ENCODE measurements around the gene ASF1A. TPM values are rescaled to one million over a fixed set of nuclear protein-coding genes. Genes with fewer than 3 reads are reported as not detected.

Gene ASF1A
- total RNA-seq, 6 experiments from 2014 or later: 5.8 to 15.3 (median 8.3) TPM

DNA sequence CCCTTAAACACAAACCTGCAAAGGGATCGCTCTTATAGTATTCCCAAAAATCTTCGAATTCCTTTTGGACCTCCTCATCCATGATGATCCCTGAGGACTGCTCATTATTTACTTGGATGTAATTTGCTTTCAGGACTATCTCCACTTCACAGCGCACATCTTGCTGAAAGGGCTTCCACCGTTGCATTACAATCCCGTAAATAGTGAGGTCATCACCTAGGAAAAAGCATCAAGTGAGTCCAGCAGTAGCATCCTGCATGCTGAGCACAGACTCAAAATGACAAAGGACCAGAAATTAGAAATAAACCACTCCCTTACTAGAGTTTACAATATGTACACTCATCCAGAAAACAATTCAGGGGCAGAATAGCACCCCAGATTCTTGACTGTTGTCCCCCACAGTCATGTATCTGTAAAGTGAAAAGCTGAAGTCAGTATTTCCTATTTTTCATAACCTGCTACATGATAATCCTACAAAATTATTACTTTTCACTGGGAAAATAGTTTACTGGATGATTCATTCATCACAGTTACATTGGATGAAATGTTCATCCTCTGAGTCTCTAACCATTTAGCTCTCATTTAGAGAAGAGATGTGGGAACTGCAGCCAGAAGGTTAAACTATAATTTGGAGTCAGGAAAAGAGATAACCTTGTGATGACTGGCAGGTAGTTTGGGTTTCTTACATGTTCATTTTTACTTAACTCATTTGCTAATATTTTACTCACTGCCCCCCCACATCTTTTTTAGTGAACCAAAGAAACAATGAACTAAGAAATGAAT is 23.8 kb downstream of the ASF1A start:
- TF ChIP-seq POLR2A (IDR thresholded peaks at IDR 0.05): no peak
- TF ChIP-seq, protein P1, sequence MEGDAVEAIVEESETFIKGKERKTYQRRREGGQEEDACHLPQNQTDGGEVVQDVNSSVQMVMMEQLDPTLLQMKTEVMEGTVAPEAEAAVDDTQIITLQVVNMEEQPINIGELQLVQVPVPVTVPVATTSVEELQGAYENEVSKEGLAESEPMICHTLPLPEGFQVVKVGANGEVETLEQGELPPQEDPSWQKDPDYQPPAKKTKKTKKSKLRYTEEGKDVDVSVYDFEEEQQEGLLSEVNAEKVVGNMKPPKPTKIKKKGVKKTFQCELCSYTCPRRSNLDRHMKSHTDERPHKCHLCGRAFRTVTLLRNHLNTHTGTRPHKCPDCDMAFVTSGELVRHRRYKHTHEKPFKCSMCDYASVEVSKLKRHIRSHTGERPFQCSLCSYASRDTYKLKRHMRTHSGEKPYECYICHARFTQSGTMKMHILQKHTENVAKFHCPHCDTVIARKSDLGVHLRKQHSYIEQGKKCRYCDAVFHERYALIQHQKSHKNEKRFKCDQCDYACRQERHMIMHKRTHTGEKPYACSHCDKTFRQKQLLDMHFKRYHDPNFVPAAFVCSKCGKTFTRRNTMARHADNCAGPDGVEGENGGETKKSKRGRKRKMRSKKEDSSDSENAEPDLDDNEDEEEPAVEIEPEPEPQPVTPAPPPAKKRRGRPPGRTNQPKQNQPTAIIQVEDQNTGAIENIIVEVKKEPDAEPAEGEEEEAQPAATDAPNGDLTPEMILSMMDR (IDR thresholded peaks at IDR 0.05): no peak
- 91% methylated on average over 5 of the region's 5 CpGs for WGBS (ENCODE audit: insufficient coverage, low coverage, low lambda C conversion rate, missing lambda C conversion rate)
- intact Hi-C loops (cut with DNase I): no loop called here
- no peaks in the 10 kb centered on the region for H3K4me1 ChIP-seq
- ATAC-seq (no peak), DNase-seq (no peak)
- no peak overlapping the region for H3K27ac ChIP-seq
- no peaks in the 10 kb centered on the region for H3K9me3 ChIP-seq
- no peaks in the 10 kb centered on the region for H3K27me3 ChIP-seq
- H3K36me3 ChIP-seq: peaks cover 0 to 32% (median 8%) of the 10 kb centered on the region in 4 donors
- H3K4me3 ChIP-seq: no peak overlapping the region

DNA sequence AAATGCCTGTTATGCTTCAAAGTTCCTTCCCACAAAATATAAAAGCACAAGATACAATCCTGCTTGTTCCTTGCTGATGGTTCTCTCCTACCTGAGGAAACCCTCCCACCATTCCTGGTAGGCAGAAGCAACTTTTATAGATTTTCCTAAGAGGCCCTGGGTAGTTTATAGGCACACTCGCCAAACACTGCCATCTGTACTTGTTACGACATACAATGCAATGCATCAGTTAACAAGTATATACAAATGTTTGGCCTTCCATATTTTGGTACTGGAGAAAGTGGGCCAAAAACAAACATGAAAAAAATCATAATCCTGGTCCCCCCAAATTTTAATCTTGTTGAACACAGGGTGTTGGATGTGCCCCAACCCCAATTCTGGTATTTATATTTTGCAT is 24.4 kb downstream of the ASF1A start:
- no peak for DNase-seq
- TF ChIP-seq, protein P1 (IDR thresholded peaks at IDR 0.05): no peak
- no peak for TF ChIP-seq POLR2A (IDR thresholded peaks at IDR 0.05)

DNA sequence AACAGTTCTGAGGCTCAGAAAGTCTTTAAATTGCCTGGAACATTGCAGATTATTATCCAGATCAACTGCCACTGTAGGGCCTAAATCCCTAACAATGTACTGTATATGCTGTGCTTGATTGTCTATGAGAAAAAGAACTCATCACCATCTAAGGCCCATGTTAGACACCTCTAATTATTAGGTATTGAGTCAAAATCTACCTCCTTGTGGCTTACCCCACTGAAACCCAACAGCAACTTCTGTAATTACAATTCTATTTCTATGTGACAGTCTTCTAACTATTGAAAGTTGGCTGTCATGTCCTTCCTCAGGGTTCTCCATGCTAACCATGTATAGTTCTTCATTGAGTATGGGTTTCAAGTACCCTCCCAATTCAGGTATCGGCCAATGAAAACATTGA is 27.1 kb downstream of the ASF1A start:
- Histone ChIP-seq H3K4me1 (no peaks in the 10 kb centered on the region), H3K27me3 (no peaks in the 10 kb centered on the region), H3K36me3 (peaks cover 0 to 32% (median 7%) of the 10 kb centered on the region in 4 donors), H3K9me3 (no peaks in the 10 kb centered on the region), H3K27ac (no peak overlapping the region), H3K4me3 (no peak overlapping the region)
- ATAC-seq (no peak), DNase-seq (no peak)
- intact Hi-C loops (cut with DNase I): no loop called here
- TF ChIP-seq, protein P1 (IDR thresholded peaks at IDR 0.05): no peak
- TF ChIP-seq POLR2A (IDR thresholded peaks at IDR 0.05): no peak
- 83% methylated on average over 1 of the region's 1 CpG for WGBS (ENCODE audit: insufficient coverage, low coverage, low lambda C conversion rate, missing lambda C conversion rate)

More for the DNA sequence above, 24.4 kb downstream of the ASF1A start:
- Histone ChIP-seq H3K36me3 (peaks cover 0 to 29% (median 7%) of the 10 kb centered on the region in 4 donors), H3K27ac (no peak overlapping the region), H3K9me3 (no peaks in the 10 kb centered on the region), H3K27me3 (no peaks in the 10 kb centered on the region), H3K4me1 (no peaks in the 10 kb centered on the region), H3K4me3 (no peak overlapping the region)
- ATAC-seq: no peak
- intact Hi-C loops (cut with DNase I): no loop called here
- 80% methylated on average over 2 of the region's 2 CpGs for WGBS (ENCODE audit: insufficient coverage, low coverage, low lambda C conversion rate, missing lambda C conversion rate)

DNA sequence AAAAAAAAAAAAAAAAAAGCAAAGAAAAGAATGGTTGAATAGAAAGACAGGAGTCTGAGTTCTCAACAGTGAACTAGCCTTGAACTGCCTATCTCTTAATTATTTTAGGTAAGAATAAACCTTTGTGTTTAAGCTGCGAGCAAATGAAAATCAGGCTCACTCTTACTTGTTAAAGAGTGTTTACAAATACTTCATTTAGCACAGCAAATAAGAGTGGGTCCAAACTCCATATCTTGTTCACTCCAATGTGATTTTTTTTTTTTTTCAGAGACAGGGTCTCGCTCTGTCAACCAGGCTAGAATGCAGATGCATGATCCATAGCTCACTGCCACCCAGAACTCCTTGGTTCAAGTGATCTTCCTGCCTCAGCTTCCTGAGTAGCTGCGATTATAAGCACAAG is 29.1 kb downstream of the ASF1A start:
- ATAC-seq (peak in 2 of 4 donors; percentile 34 to 88), DNase-seq (no peak)
- H3K27me3 ChIP-seq: no peaks in the 10 kb centered on the region
- no peak overlapping the region for H3K4me3 ChIP-seq
- intact Hi-C loops (cut with DNase I): no loop called here
- TF ChIP-seq, protein P1 (IDR thresholded peaks at IDR 0.05): no peak
- no peak for TF ChIP-seq POLR2A (IDR thresholded peaks at IDR 0.05)
- WGBS (ENCODE audit: insufficient coverage, low coverage, low lambda C conversion rate, missing lambda C conversion rate): 49% methylated on average over 3 of the region's 3 CpGs
- H3K27ac ChIP-seq: no peak overlapping the region
- H3K9me3 ChIP-seq: no peaks in the 10 kb centered on the region
- no peaks in the 10 kb centered on the region for H3K4me1 ChIP-seq
- peaks cover 0 to 30% (median 7%) of the 10 kb centered on the region in 4 donors for H3K36me3 ChIP-seq
